Lower lobe of right lung (tissue), 2 donors: Measurements from ENCODE around the gene ARFGEF3. TPM values are rescaled to one million over a fixed set of nuclear protein-coding genes. Genes with fewer than 3 reads are reported as not detected.

ENCODE experiments used
- ATAC-seq, 2 donors: fragments of 200-7000 bp; cut with Tn5 transposase; one replicate each; pipeline ENCODE4 v1.9.1; 2020 to 2022; ENCODE audit warnings: mild to moderate bottlenecking in 2 of 2, moderate library complexity in 2 of 2
- DNase-seq: peaks from one replicate; pipeline ENCODE4 v3.0.0-alpha.2; 2020
- H3K27ac ChIP-seq: fragments of 200-600 bp; one replicate; pipeline ENCODE4 v1.8.0; 2022
- H3K27me3 ChIP-seq: fragments of 200-600 bp; one replicate; pipeline ENCODE4 v1.8.0; 2022; ENCODE audit warnings: low read depth
- H3K36me3 ChIP-seq: fragments of 200-600 bp; one replicate; pipeline ENCODE4 v1.8.0; 2022; ENCODE audit warnings: mild to moderate bottlenecking
- H3K4me1 ChIP-seq: fragments of 200-600 bp; one replicate; pipeline ENCODE4 v1.8.0; 2022
- H3K4me3 ChIP-seq: fragments of 200-600 bp; one replicate; pipeline ENCODE4 v1.8.0; 2022; ENCODE audit warnings: mild to moderate bottlenecking
- H3K9me3 ChIP-seq: fragments of 200-600 bp; one replicate; pipeline ENCODE4 v1.8.0; 2022
- intact Hi-C: fragments of 100-400 bp; cut with DNase I; formaldehyde crosslinking; loops from one replicate; pipeline ENCODE4 v1.11.0; 2022
- total RNA-seq: library from RNA; stranded (reverse); fragmentation: NEBNext Ultra II Directional; extraction: Animal tissue kit (Norgen Biotek cat#: 25700); gene quantifications from one replicate; pipeline ENCODE4 v1.2.1, GENCODE V29; 2021
- TF ChIP-seq, protein P1 (sequence below): fragments of 200-600 bp; IDR thresholded peaks from one replicate; pipeline ENCODE4 v1.8.0; 2022; ENCODE audit warnings: antibody characterized with exemption, mild to moderate bottlenecking
- donor health status: DM: no; HTN: yes; CAD: no; lungs with severe emphysema.

Gene ARFGEF3
- total RNA-seq, 1 donor from 2014 or later: 33.8 TPM

DNA sequence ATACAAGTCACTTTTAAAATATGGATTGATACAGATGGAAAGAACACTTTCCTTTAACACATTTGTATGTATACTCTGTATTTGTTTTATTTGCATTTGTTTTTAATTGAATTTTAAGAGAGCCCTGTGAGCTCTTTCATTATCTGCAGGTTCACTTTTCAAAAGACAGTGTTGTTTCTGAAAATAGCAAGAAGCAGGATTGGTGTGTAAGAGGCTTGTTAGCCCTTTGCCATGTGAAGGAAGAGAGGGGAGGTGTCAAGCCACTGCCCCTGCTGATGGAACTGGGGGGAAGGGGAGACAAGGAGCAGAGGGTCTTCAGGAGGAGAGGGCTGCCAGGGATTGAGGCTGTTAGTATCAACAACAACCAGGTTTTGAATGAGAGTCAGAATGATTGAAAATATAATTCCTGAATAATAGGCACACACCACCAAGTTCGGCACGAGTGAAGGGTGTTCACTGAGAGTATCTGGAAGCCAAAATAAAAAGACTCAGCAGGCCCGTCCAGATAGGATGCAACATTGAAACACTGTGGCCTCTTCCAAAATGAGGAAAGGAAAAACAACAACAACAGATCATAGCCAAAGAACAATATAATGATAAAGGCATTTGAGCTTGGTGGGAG is 69.1 kb downstream of the ARFGEF3 start:
- H3K27ac ChIP-seq: no peak overlapping the region
- intact Hi-C loops: no loop called here
- no peak for DNase-seq
- ATAC-seq: no peak
- peaks cover 17% of the 10 kb centered on the region for H3K4me1 ChIP-seq
- no peaks in the 10 kb centered on the region for H3K36me3 ChIP-seq
- TF ChIP-seq, protein P1, sequence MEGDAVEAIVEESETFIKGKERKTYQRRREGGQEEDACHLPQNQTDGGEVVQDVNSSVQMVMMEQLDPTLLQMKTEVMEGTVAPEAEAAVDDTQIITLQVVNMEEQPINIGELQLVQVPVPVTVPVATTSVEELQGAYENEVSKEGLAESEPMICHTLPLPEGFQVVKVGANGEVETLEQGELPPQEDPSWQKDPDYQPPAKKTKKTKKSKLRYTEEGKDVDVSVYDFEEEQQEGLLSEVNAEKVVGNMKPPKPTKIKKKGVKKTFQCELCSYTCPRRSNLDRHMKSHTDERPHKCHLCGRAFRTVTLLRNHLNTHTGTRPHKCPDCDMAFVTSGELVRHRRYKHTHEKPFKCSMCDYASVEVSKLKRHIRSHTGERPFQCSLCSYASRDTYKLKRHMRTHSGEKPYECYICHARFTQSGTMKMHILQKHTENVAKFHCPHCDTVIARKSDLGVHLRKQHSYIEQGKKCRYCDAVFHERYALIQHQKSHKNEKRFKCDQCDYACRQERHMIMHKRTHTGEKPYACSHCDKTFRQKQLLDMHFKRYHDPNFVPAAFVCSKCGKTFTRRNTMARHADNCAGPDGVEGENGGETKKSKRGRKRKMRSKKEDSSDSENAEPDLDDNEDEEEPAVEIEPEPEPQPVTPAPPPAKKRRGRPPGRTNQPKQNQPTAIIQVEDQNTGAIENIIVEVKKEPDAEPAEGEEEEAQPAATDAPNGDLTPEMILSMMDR: no peak
- no peaks in the 10 kb centered on the region for H3K27me3 ChIP-seq
- H3K4me3 ChIP-seq: no peak overlapping the region
- H3K9me3 ChIP-seq: no peaks in the 10 kb centered on the region

GRCh38 chr6:138231381-138231886 is 69.7 kb downstream of the ARFGEF3 start:
- TF ChIP-seq, protein P1: no peak
- intact Hi-C loops: no loop called here
- H3K27ac ChIP-seq: no peak overlapping the region

DNA sequence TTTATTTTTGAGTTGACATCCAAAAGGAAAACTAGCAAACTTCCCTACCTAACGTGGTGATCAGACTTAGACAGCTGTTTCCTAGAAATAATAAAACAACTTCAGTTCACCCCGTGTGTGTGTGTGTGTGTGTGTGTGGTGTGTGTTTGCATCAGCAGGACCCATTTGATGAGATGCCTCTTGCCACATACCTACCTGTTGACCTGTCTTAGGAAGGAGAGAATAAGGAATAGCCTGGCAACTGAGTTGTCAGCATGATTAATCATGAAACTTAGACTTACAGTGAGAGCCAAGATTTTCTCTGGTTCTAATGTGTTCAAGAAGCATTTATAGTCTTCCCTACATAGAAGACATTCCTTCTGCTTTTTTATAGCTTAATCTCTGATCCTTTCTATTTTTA is 72.6 kb downstream of the ARFGEF3 start:
- no peaks in the 10 kb centered on the region for H3K36me3 ChIP-seq
- no peak for DNase-seq
- H3K4me3 ChIP-seq: no peak overlapping the region
- no peak overlapping the region for H3K27ac ChIP-seq
- no peaks in the 10 kb centered on the region for H3K27me3 ChIP-seq
- ATAC-seq: no peak
- H3K4me1 ChIP-seq: peaks cover 13% of the 10 kb centered on the region
- intact Hi-C loops: no loop called here
- TF ChIP-seq, protein P1: no peak
- no peaks in the 10 kb centered on the region for H3K9me3 ChIP-seq

More at GRCh38 chr6:138231381-138231886, 69.7 kb downstream of the ARFGEF3 start:
- H3K27me3 ChIP-seq: no peaks in the 10 kb centered on the region
- H3K4me1 ChIP-seq: peaks cover 17% of the 10 kb centered on the region
- H3K36me3 ChIP-seq: no peaks in the 10 kb centered on the region
- DNase-seq: no peak
- peak; percentile 39 to 42 for ATAC-seq
- no peak overlapping the region for H3K4me3 ChIP-seq
- no peaks in the 10 kb centered on the region for H3K9me3 ChIP-seq

GRCh38 chr6:138235205-138235604 is 73.5 kb downstream of the ARFGEF3 start:
- H3K4me1 ChIP-seq: peaks cover 13% of the 10 kb centered on the region
- intact Hi-C loops: no loop called here
- no peak overlapping the region for H3K27ac ChIP-seq
- H3K9me3 ChIP-seq: no peaks in the 10 kb centered on the region
- TF ChIP-seq, protein P1: no peak
- no peaks in the 10 kb centered on the region for H3K27me3 ChIP-seq
- H3K4me3 ChIP-seq: no peak overlapping the region
- ATAC-seq (no peak), DNase-seq (no peak)
- no peaks in the 10 kb centered on the region for H3K36me3 ChIP-seq

DNA sequence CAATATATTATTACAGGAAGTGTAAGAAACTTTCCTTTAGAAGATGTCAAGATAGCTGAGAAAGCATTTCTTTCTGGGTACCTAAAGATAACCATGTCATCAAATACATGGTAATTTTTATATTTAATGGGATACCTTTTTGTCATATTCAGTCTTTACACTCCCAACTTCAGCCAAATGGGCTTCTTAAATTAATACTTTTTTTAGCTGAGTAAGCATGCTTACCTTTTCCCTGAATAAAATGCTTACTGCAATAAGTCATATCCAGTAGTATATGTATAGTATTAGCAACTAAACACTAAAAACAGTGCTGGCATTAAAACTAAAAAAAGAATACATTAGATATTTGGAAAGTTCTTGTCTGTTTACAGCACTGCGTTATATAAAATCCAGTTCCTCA is 74.0 kb downstream of the ARFGEF3 start:
- Histone ChIP-seq H3K27ac (no peak overlapping the region), H3K4me3 (no peak overlapping the region), H3K36me3 (no peaks in the 10 kb centered on the region), H3K4me1 (peaks cover 13% of the 10 kb centered on the region), H3K9me3 (no peaks in the 10 kb centered on the region), H3K27me3 (no peaks in the 10 kb centered on the region)
- DNase-seq: no peak
- ATAC-seq: no peak
- intact Hi-C loops: no loop called here
- TF ChIP-seq, protein P1: no peak
